ENCODE results near the gene THSD7B.

DNA sequence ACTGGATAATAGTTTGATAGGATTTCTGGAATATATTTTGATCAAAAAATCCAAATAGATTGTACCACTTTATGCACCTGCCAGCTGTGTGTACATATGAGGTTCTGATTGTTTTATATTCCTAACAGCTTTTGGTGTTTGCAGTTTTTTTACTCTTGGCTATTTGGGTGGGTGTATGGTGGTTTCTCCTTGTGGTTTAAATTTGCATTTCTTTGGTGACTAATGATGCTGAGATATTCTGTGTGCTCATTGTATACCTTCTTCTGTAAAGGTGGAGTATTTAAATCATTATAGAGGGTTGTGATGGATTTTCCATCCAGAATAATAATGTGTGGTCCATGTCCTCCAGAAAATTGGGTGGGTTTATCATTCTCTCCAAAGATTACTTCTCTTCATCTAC is 372.9 kb downstream of the THSD7B start:
- TF ChIP-seq POLR2A (IDR thresholded peaks at IDR 0.05; ENCODE audit: low read length) (no peak), GATA1 (IDR thresholded peaks at IDR 0.05; ENCODE audit: low read depth, low read length) (no peak)

All from erythroblast (primary cell).